Activated T-cell treated with anti-CD3 and anti-CD28 coated beads, Interleukin-2, amount 50 U/mL, for 24 hours (primary cell): ENCODE results near the gene PRKCZ.
"Not testable (repeated sequence)": the region's sequence is repeated elsewhere in the genome, so short reads cannot be mapped to it uniquely, and the experiment has no call there.

ENCODE experiments used
- DNase-seq: peaks from one replicate; pipeline ENCODE4 v3.0.0-alpha.2; 2020
- H3K27ac Mint-ChIP-seq: 2 replicates; pipeline ENCODE4 v1.8.0; 2020; ENCODE audit warnings: mild to moderate bottlenecking, mixed read lengths
- H3K27me3 Mint-ChIP-seq: 2 replicates; pipeline ENCODE4 v1.8.0; 2020; ENCODE audit warnings: mixed read lengths
- H3K36me3 Mint-ChIP-seq: 2 replicates; pipeline ENCODE4 v1.8.0; 2020; ENCODE audit warnings: low read depth, mixed read lengths
- H3K4me1 Mint-ChIP-seq: 2 replicates; pipeline ENCODE4 v1.8.0; 2020; ENCODE audit warnings: low read depth, mixed read lengths
- H3K4me3 Mint-ChIP-seq: 2 replicates; pipeline ENCODE4 v1.8.0; 2020; ENCODE audit warnings: mild to moderate bottlenecking, moderate library complexity, mixed read lengths
- H3K9me3 Mint-ChIP-seq: 2 replicates; pipeline ENCODE4 v1.8.0; 2020; ENCODE audit warnings: mixed read lengths

Gene PRKCZ

DNA sequence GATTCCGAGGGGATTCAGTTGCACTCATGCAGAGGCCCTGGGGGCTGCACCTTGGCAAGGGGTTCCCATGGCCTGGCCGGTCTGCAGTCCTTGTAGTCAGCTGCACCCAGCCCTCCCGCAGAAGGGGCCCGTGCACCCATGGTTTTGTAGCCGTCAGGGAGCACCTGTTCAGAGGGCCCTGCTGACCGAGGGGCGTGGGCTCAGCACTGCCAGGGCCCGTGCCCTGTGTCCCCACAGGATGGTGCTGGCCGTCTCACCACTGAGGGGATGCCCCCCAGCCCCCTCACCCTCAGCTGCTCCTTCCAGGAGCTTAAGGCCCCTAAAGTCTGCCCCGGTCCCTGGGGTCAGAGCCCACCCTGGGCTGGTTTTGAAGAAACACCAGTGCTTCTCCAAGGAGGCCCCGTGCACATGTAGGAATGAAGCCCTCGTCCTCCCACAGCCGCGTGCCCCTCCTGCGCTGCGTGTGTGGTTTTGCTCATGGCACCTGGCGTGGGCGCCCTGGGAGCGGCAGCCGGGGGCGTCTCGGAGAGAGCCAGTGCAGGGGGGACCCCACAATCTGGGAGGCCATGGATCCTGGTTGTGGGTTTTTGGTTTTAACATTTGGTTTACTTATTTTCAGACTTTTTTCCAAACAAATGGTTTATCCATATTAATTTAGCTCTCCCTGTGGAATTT lies 40.1 kb downstream of the PRKCZ start:
- Mint-ChIP-seq H3K4me3 (no peak overlapping the region), H3K27ac (no peak overlapping the region), H3K36me3 (no peaks in the 10 kb centered on the region), H3K4me1 (peaks cover 3% of the 10 kb centered on the region), H3K9me3 (no peaks in the 10 kb centered on the region), H3K27me3 (no peaks in the 10 kb centered on the region)
- DNase-seq, result no peak

DNA sequence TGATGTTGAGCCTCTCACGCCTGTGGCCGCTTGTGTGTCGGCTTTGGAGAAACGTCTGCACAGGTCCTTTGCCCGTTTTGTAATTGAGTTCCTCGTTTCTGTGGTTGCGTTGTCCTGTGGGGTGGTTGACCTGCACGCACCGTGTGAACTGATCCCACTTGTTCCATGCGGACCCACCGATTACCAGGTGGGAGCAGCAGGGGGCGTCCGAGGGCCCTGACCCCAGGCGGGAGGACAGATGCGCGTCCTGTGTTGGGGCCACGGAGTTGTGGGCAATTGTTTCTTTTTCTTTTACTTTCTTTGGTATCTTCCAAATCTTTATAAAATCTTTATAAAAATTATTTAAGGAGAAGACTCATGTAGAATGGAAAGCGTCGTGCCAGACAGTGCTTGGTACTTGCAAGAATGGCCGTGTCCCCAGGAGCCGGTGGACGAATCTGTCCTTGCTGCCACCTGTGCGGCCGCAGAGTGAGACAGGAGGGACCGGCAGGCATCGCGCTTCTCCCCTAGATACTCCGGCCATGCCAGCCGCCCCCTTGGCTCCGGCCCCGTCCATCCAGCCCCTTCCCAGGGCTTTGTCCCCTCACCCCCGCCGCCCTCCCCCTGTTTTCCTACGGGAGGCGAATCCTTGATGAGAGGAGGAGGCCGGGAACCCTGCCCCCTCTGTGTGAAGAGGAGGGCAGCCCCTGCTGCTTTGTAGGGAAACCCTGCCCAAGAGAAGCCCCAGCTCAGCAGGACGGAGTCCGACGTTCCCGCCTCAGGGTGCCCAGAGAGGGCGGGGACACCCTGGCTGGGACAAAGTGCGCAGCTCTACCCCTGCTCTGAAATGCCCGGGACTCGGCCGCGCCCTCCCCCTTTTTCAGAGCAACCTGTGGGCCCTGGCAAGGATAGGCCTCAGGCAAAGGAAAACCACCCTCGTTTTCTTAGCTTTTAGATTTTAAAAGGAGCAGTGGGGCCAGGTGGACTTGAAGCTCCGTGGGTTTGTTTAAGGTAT lies 41.7 kb downstream of the PRKCZ start:
- Mint-ChIP-seq H3K4me3 (no peak overlapping the region), H3K36me3 (no peaks in the 10 kb centered on the region), H3K27ac (no peak overlapping the region), H3K4me1 (peaks cover 3% of the 10 kb centered on the region), H3K27me3 (no peaks in the 10 kb centered on the region), H3K9me3 (no peaks in the 10 kb centered on the region)
- peak; percentile 67 for DNase-seq

DNA sequence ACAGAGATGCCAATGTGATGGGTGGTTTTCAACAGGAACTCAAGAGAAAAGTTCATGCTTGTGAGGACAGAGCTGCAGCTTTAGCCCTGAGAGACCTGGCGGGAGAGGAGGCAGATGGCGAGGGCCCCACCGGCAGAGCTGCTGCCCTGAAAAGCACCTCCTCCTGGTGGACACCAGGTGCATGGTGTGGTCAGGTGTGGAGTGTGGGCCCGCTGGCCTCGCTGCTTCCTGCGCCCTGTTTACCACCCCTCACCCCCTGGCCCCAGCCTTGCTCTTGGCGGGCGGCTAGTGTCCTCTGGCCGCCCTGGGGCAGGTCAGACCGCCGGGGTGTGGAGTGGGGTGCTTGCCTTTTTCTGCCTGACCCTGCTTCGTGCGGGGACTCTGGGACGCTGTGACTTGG lies 42.8 kb downstream of the PRKCZ start:
- H3K36me3 Mint-ChIP-seq, result peaks cover 4% of the 10 kb centered on the region
- DNase-seq, result no peak
- H3K4me1 Mint-ChIP-seq, result peaks cover 6% of the 10 kb centered on the region
- peaks cover 4% of the 10 kb centered on the region for H3K9me3 Mint-ChIP-seq
- H3K27ac Mint-ChIP-seq, result no peak overlapping the region
- H3K27me3 Mint-ChIP-seq, result no peaks in the 10 kb centered on the region
- no peak overlapping the region for H3K4me3 Mint-ChIP-seq

DNA sequence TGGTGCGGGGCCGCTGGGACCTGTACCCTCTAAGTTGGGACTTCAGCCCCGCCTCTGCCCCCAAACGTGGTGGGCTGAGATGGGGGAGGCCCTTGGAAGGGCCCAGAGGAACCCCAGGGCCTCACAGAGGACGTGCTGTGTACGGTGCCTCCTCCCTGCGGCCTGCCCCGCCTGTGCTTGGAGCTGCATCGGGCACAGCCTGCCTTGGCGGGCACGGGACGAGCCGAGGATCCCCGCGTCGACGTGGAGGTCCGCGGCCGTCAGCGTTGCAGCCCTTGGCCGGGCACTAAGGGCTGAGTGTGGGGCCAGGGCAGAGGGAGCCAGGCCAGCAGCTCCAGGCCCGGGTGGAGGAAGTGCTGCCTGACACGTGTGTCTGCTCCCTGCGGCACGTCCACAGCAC lies 43.4 kb downstream of the PRKCZ start:
- Mint-ChIP-seq H3K4me3 (no peak overlapping the region), H3K4me1 (peaks cover 6% of the 10 kb centered on the region), H3K9me3 (peaks cover 4% of the 10 kb centered on the region), H3K27ac (no peak overlapping the region), H3K27me3 (no peaks in the 10 kb centered on the region), H3K36me3 (peaks cover 7% of the 10 kb centered on the region)
- DNase-seq, result no peak

DNA sequence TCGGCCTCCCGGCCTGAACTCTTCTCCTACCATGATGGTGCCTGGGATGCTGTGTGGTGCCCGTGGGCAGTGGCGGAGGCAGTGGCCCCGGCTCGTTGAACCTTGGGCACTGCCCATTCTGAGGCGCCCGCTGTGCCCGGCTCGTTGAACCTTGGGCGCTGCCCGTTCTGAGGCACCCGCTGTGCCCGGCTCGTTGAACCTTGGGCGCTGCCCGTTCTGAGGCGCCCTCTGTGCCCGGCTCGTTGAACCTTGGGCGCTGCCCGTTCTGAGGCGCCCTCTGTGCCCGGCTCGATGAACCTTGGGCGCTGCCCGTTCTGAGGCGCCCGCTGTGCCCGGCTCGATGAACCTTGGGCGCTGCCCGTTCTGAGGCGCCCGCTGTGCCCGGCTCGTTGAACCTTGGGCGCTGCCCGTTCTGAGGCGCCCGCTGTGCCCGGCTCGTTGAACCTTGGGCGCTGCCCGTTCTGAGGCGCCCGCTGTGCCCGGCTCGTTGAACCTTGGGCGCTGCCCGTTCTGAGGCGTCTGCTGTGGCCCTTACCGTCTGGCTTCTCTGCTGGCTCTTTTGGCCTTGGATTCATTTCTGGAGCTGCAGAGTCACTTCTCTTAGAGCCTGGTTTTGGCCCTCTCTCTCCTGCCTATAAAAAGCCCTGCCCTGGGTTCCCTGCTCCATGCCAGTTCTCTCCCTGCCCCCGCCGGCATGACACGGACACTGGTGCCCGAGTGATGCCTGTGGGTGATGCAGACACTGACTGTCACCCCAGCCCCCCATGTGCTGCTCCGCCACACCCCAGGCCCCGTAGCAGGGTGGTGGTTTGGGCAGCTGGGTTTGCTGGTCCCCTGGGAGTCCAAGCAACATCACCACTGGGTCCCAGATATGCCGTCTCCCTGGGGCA lies 44.3 kb downstream of the PRKCZ start:
- H3K36me3 Mint-ChIP-seq, H3K27me3 Mint-ChIP-seq, H3K9me3 Mint-ChIP-seq, H3K27ac Mint-ChIP-seq, H3K4me1 Mint-ChIP-seq, H3K4me3 Mint-ChIP-seq, DNase-seq: not testable (repeated sequence)

DNA sequence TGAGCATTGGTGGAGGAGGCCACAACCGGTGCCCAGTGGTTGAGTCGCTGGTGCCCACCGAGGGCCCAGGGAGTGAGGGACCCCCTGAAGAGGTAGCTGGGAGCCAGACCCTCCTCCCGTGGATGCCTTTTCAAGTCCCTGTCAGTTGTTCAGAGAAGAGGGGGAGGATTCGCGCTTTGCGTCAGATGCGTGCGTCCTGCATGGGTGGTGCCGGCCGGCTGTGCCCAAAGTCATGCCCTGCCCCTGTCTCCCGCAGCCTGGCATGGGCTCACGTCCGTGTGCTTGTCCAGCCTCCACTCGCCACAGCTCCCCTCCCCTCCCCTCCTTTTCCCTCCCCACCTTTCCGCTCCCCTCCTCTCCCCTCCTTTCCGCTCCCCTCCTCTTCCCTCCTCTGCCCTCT lies 45.2 kb downstream of the PRKCZ start:
- no peak for DNase-seq
- no peak overlapping the region for H3K27ac Mint-ChIP-seq
- peaks cover 6% of the 10 kb centered on the region for H3K4me1 Mint-ChIP-seq
- H3K27me3 Mint-ChIP-seq, result no peaks in the 10 kb centered on the region
- H3K9me3 Mint-ChIP-seq, result peaks cover 4% of the 10 kb centered on the region
- H3K36me3 Mint-ChIP-seq, result peaks cover 11% of the 10 kb centered on the region
- H3K4me3 Mint-ChIP-seq, result no peak overlapping the region

DNA sequence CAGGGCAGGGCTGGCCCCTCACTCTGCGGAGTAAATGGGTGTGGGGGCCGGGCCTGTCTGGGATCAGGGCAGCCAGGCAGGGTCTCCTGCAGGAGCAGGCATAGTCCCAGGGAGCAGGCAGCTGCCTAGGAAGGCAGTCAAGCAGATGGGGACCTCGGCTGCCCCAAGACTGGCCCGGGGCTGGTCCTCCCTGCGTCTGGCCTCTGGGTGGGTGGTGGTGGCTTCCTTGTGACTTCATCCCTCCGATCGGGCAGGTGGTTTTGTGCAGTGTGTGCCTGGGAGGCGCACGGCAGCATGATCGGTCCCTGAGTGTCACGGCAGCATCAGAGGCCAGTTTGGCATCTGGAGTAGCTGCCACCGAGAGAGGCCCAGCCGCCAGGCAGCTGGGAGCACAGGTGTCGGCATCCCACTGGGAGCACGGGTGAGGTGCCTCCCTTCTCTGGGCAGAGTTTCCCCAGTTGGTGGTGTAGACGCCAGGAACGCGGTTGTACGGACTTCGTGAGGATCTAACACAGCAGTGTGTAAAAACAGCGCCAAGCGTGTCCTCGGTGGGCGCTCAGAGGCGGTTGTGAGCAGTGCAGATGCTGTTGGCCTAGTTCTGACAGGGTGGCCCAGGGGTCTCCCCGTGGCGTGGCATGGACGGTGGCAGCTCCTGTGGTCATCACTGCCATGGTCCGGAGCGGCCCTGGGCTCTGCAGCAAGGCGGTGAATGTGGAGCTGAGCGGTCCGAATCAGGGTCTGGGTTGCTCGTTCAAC lies 45.9 kb downstream of the PRKCZ start:
- no peak overlapping the region for H3K4me3 Mint-ChIP-seq
- peaks cover 6% of the 10 kb centered on the region for H3K4me1 Mint-ChIP-seq
- no peak overlapping the region for H3K27ac Mint-ChIP-seq
- no peak for DNase-seq
- H3K27me3 Mint-ChIP-seq, result no peaks in the 10 kb centered on the region
- H3K9me3 Mint-ChIP-seq, result peaks cover 4% of the 10 kb centered on the region
- peaks cover 11% of the 10 kb centered on the region for H3K36me3 Mint-ChIP-seq

DNA sequence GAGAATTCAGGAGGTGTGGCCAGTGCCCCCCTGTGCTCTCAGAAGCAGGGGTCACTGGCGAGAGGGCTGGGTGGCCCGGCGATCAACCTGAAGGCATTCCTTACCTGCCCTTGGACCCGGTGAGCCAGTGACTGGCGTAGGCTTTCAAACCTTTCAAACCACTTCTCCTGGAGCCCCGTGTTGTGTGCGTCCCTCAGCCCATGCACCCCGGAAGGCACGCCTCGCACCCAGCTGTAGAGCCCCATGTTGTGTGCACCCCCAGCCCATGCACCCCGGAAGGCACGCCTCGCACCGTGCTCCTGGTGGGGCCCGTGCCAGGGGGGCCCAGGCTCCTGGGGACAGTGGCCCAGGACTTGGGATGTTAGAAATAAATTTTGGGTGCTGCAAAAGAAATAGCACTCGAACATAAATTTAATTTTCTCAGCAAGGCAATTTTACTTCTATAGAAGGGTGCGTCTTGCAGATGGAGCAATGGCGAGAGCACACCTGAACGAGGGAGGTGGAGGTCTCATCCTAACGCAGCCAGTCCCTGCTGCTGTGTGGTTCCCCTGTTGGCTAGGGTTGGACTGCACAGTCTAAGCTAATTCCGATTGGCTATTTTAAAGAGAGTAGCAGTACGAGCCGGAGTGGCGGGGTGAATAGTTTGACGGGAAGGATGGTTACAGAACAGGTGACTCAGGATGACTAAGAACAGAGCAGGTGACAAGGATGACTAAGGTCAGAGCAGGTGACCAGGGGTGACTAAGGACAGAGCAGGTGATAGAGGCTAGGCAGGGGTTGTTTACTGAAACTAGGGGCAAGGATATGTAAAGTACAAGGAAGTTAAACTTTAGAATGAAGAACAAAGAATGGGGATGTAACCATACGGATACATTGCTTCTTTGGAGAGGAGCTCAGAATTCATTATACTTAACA lies 47.4 kb downstream of the PRKCZ start:
- Mint-ChIP-seq H3K27me3 (no peaks in the 10 kb centered on the region), H3K4me1 (peaks cover 4% of the 10 kb centered on the region), H3K4me3 (no peak overlapping the region), H3K9me3 (peaks cover 4% of the 10 kb centered on the region), H3K27ac (no peak overlapping the region), H3K36me3 (peaks cover 11% of the 10 kb centered on the region)
- no peak for DNase-seq

DNA sequence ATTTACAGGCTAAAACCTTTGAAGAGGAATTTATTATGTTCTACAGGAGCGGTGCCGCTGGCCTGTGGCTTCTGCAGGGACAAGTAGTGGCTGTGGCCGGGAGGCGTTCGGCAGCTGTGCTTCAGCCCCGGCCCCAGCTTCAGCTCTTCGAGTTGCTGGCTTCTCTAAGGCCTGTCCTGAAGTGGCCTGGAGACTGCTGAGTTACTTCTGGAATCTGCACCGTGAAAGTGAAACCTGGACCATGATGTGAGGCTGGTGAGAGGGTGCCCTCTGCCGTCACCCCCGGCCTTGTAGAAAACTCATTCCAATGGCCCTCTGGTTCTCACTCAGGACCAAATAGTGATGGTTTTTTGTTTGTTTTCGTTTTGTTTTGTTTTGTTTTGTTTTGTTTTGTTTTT lies 48.1 kb downstream of the PRKCZ start:
- Mint-ChIP-seq H3K27me3 (no peaks in the 10 kb centered on the region), H3K27ac (no peak overlapping the region), H3K36me3 (peaks cover 11% of the 10 kb centered on the region), H3K4me3 (no peak overlapping the region), H3K4me1 (peaks cover 4% of the 10 kb centered on the region), H3K9me3 (peaks cover 4% of the 10 kb centered on the region)
- DNase-seq, result no peak

DNA sequence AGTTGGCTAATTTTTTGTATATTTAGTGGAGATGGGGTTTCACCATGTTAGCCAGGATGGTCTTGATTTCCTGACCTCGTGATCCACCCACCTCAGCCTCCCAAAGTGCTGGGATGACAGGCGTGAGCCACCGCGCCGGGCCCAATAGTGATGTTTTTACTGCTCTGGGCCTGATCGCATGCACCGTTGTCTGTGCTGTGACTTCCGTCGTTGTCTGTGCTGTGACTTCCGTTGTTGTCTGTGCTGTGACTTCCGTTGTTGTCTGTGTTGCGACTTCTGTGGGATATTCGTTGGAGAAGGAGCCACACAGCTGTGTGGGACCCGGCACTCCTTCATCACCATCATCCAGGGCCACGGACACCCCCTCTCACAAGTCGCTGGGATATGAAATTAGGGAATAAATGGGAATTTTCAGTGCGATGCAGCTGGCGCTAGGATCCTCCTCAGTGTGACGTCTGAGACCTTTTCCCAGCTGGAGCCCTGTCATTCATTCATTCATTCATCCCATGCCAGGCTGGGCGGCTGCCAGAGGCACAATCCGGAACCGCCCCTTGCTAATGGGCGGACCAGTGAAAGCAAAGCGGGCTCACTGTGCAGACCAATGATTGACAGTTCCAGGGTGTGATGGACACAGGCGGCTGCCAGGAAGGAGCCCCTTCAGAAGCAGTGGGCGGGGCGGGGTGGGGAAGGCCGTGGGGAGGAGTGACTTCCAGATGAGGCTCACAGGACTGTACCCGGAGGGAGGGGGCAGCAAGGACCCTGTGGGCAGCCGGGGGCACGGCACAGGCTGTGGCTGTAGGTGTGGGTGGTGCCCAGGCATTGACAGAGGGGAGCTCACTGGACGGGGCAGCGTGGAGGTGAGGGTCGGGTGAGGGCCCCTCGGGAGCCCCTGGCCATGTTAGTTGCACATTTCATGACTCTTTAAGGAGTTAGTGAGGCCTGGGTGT lies 48.9 kb downstream of the PRKCZ start:
- H3K9me3 Mint-ChIP-seq, result peaks cover 4% of the 10 kb centered on the region
- H3K27me3 Mint-ChIP-seq, result no peaks in the 10 kb centered on the region
- H3K4me1 Mint-ChIP-seq, result peaks cover 4% of the 10 kb centered on the region
- H3K4me3 Mint-ChIP-seq, result no peak overlapping the region
- peaks cover 11% of the 10 kb centered on the region for H3K36me3 Mint-ChIP-seq
- no peak for DNase-seq
- no peak overlapping the region for H3K27ac Mint-ChIP-seq

DNA sequence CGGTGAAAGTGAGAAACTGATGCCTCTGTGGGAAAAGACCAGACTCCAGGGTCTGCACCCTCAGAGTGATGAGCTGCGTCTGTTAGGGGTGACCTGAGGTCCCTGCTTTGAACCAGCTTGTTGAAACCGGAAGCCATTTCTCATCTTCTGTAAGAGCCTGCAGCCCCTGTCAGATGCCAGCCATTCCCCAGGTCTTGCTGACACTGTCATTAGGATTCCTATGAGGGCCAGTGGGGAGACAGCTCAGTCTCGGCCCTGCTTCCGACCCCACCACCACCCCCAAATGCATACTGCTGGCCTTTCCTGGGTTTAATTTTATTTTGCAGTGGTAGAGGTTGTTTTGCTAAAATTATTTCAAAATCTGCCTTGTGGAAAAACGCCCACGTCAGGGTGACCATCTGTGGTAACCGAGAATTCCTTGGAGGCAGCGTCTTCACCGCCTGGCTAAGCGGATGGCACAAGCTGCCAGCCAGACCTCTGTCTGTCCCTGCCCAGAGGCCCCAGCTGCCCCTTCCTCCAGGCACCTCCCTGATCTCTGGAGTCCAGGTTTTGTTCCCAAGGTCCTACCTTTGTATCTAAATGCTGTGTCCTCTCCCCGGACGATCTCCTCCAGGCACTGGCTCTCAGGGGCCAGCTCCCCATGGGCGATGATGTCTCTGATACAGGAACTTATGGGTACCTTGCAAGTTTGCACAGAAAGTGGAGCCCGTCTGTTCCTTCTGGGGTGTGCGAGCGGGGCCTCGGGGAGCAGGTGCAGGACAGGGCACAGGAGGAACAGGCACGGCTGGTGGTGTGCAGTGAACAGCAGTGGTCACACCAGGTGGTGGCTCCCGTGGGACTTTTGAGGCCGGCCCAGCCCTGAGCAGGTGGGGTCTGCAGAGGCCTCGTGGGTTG lies 49.9 kb downstream of the PRKCZ start:
- peaks cover 11% of the 10 kb centered on the region for H3K36me3 Mint-ChIP-seq
- DNase-seq, result no peak
- peaks cover 4% of the 10 kb centered on the region for H3K9me3 Mint-ChIP-seq
- no peaks in the 10 kb centered on the region for H3K27me3 Mint-ChIP-seq
- H3K27ac Mint-ChIP-seq, result no peak overlapping the region
- no peak overlapping the region for H3K4me3 Mint-ChIP-seq
- peaks cover 4% of the 10 kb centered on the region for H3K4me1 Mint-ChIP-seq

DNA sequence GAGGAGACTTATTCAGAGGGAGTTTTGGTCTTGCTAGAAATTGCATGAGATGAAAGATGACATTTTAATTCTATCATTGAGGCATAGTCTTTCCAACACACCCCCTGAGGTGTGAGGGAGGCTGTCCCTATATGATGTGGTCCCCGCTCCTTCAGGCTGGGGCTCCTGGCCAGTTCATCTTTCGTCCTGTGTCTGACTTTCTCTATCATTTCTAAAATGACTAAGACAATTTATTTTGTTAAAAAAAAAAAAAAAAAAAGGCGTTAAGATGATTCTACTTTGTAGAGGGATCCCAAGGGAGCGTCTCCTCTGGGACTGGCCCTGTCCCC lies 50.5 kb downstream of the PRKCZ start:
- H3K4me1 Mint-ChIP-seq, result peaks cover 4% of the 10 kb centered on the region
- H3K4me3 Mint-ChIP-seq, result no peak overlapping the region
- no peak overlapping the region for H3K27ac Mint-ChIP-seq
- no peaks in the 10 kb centered on the region for H3K27me3 Mint-ChIP-seq
- DNase-seq, result no peak
- peaks cover 14% of the 10 kb centered on the region for H3K36me3 Mint-ChIP-seq
- peaks cover 4% of the 10 kb centered on the region for H3K9me3 Mint-ChIP-seq
